Thyroid gland (tissue), 4 donors: ENCODE measurements around the gene SCN3B.

Experiments used
- CTCF ChIP-seq, 6 experiments: fragments of 200-600 bp in 3 of 6; fragments of 450-650 bp in 3 of 6; sonication (generic) in 3 of 6; IDR thresholded peaks; one replicate each; pipeline ENCODE4 v1.5.1; 2016 to 2019; ENCODE audit warnings: antibody characterized with exemption in 6 of 6, mild to moderate bottlenecking in 2 of 6, inconsistent platforms in 1 of 6, moderate library complexity in 1 of 6
- POLR2A ChIP-seq, 2 donors: fragments of 450-650 bp; IDR thresholded peaks; one replicate each; pipeline ENCODE4 v1.6.1; 2017; ENCODE audit warnings: antibody characterized with exemption in 2 of 2, mild to moderate bottlenecking in 2 of 2, moderate library complexity in 1 of 2

DNA sequence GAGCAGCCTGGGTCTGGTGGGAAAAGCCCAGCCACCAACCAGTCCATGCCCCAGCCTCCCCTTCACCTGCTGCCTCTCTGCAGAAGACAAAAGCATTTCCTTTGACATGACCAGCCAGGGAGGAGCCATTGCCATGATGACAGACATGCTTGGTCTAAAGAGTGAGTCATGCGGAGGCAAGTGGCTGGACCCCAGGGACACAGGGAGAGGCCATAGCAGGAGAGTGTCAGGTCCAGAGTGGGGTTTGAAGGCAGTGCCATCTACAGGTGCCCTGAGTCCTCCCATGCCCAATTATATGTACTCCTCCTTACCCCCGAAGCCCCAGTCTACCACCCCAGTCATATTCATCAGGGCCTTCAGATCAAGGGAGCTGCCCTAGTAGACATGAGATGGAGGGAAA is 67.4 kb downstream of the SCN3B start:
- TF ChIP-seq CTCF (IDR thresholded peaks at IDR 0.05) (no peak), POLR2A (IDR thresholded peaks at IDR 0.05) (no peak)
